Measurements from ENCODE around the gene PROSER2.
"Not testable (repeated sequence)": the region's sequence is repeated elsewhere in the genome, so short reads cannot be mapped to it uniquely, and the experiment has no call there.

PROSER2 gene

GRCh38 chr10:11846542-11846941, 23.4 kb downstream of the PROSER2 start:
- DNase-seq (ENCODE audit: low spot score), result no peak
- Histone ChIP-seq H3K4me3 (no peak overlapping the region), H3K27ac (no peak overlapping the region)
- no peak for TF ChIP-seq CTCF (IDR thresholded peaks at IDR 0.05)

- no peak for DNase-seq (ENCODE audit: low spot score)
- Histone ChIP-seq H3K4me3 (no peak overlapping the region), H3K27ac (no peak overlapping the region)
- TF ChIP-seq CTCF (IDR thresholded peaks at IDR 0.05), result no peak
These were observed 26.1 kb downstream of the PROSER2 start for GRCh38 chr10:11849277-11849676.

GRCh38 chr10:11849911-11850310, 26.8 kb downstream of the PROSER2 start:
- TF ChIP-seq CTCF (IDR thresholded peaks at IDR 0.05), result no peak
- DNase-seq (ENCODE audit: low spot score), result no peak
- no peak overlapping the region for H3K27ac ChIP-seq
- H3K4me3 ChIP-seq, result no peak overlapping the region

GRCh38 chr10:11851910-11852309, 28.8 kb downstream of the PROSER2 start:
- Histone ChIP-seq H3K4me3 (no peak overlapping the region), H3K27ac (no peak overlapping the region)
- DNase-seq (ENCODE audit: low spot score), result no peak
- no peak for TF ChIP-seq CTCF (IDR thresholded peaks at IDR 0.05)

- not testable (repeated sequence) for DNase-seq (ENCODE audit: low spot score); H3K27ac ChIP-seq; H3K4me3 ChIP-seq
These were observed 29.5 kb downstream of the PROSER2 start for GRCh38 chr10:11852637-11853036.

GRCh38 chr10:11853468-11853867, 30.3 kb downstream of the PROSER2 start:
- no peak for TF ChIP-seq CTCF (IDR thresholded peaks at IDR 0.05)
- Histone ChIP-seq H3K27ac (no peak overlapping the region), H3K4me3 (no peak overlapping the region)
- no peak for DNase-seq (ENCODE audit: low spot score)

GRCh38 chr10:11854301-11854700, 31.1 kb downstream of the PROSER2 start:
- TF ChIP-seq CTCF (IDR thresholded peaks at IDR 0.05), result no peak
- Histone ChIP-seq H3K27ac (no peak overlapping the region), H3K4me3 (no peak overlapping the region)
- no peak for DNase-seq (ENCODE audit: low spot score)

- Histone ChIP-seq H3K27ac (no peak overlapping the region), H3K4me3 (no peak overlapping the region)
- no peak for TF ChIP-seq CTCF (IDR thresholded peaks at IDR 0.05)
- DNase-seq (ENCODE audit: low spot score), result no peak
These were observed 32.9 kb downstream of the PROSER2 start for GRCh38 chr10:11856089-11856488.
